HepG2 (cell line): ENCODE results near the gene EPN2. TPM values are rescaled to one million over a fixed set of nuclear protein-coding genes. Genes with fewer than 3 reads are reported as not detected.

ENCODE experiments used
- ATAC-seq: fragments of 200-7000 bp; cut with Tn5 transposase; 3 replicates; pipeline ENCODE4 v1.9.1; 2020; ENCODE audit warnings: mild to moderate bottlenecking, moderate library complexity
- BruUV-seq: library from RNA; stranded (reverse); fragments of 400-500 nt; replicated peaks from 2 replicates; lab custom pipeline; 2021; lab: Mats Ljungman, UMichigan
- CTCF ChIA-PET: fragments of 300-600 bp; formaldehyde crosslinking; extraction: SDS; loops from one replicate; lab custom pipeline; 2021; ENCODE audit warnings: low total read pairs, inconsistent platforms, low intra/inter-chr PET ratio; lab: Yijun Ruan, JAX
- POLR2A ChIA-PET: fragments of 350-600 bp; sonication (Branson Sonifier 250); formaldehyde crosslinking; loops from one replicate; lab custom pipeline; 2020; ENCODE audit warnings: antibody characterized with exemption, inconsistent platforms; lab: Yijun Ruan, JAX
- DNase-seq: peaks from one replicate; pipeline ENCODE4 v3.0.0-alpha.2; 2015; ENCODE audit warnings: low spot score
- FAIRE-seq: peaks from 3 replicates; lab custom pipeline; 2011; peaks lifted over from hg19 to GRCh38; lab: Jason Lieb, UNC
- H2AFZ ChIP-seq: one replicate; pipeline ENCODE4 v1.6.1; 2011; ENCODE audit warnings: low read length, inconsistent platforms
- H3K27ac ChIP-seq: fragments of 300-600 bp; 3 replicates; pipeline ENCODE4 v1.8.0; 2011; ENCODE audit warnings: mixed run types, mild to moderate bottlenecking, mixed read lengths, low read length, inconsistent platforms; ENCODE audit not compliant: insufficient read depth; ENCODE audit errors: extremely low read length
- H3K27me3 ChIP-seq, 2 experiments: fragments of 200-600 bp in 1 of 2; 2 replicates in 1 of 2; 3 replicates in 1 of 2; pipeline versions ENCODE4 v1.6.0 to v1.8.0; 2011; ENCODE audit warnings: low read length in 2 of 2, mild to moderate bottlenecking in 2 of 2, moderate library complexity in 2 of 2, inconsistent platforms in 1 of 2; ENCODE audit not compliant: insufficient read depth in 2 of 2, control insufficient read depth in 1 of 2
- H3K36me3 ChIP-seq, 2 experiments: fragments of 200-600 bp in 1 of 2; replicated peaks in 1 of 2; 2 replicates in 1 of 2; 3 replicates in 1 of 2; pipeline versions ENCODE4 v1.5.1 to v1.8.0; 2011; ENCODE audit warnings: low read length in 2 of 2, inconsistent platforms in 1 of 2; ENCODE audit not compliant: insufficient read depth in 2 of 2, control insufficient read depth in 1 of 2
- H3K4me1 ChIP-seq: 2 replicates; pipeline ENCODE4 v1.5.1; 2012; ENCODE audit warnings: low read length, inconsistent platforms; ENCODE audit not compliant: insufficient read depth
- H3K4me2 ChIP-seq: 2 replicates; pipeline ENCODE4 v1.6.0; 2011; ENCODE audit warnings: low read depth, low read length, inconsistent platforms
- H3K4me3 ChIP-seq, 3 experiments: fragments of 200-600 bp in 1 of 3; sonication (generic), shearing (Covaris generic) in 1 of 3; replicated peaks in 1 of 3; 2 replicates each; pipeline ENCODE4 v1.5.1; 2011 to 2016; ENCODE audit warnings: low read length in 3 of 3, inconsistent platforms in 2 of 3, low read depth in 2 of 3, mild to moderate bottlenecking in 2 of 3, control low read depth in 1 of 3, mixed read lengths in 1 of 3; ENCODE audit not compliant: insufficient read depth in 1 of 3
- H3K79me2 ChIP-seq: one replicate; pipeline ENCODE4 v1.6.1; 2011; ENCODE audit warnings: low read length, inconsistent platforms; ENCODE audit not compliant: insufficient read depth
- H3K9ac ChIP-seq: 2 replicates; pipeline ENCODE4 v1.6.0; 2011; ENCODE audit warnings: mild to moderate bottlenecking, low read depth, low read length, inconsistent platforms; ENCODE audit not compliant: insufficient read depth
- H3K9me3 ChIP-seq: 2 replicates; pipeline ENCODE4 v1.5.1; 2012; ENCODE audit warnings: mild to moderate bottlenecking, low read length
- H4K20me1 ChIP-seq: 2 replicates; pipeline ENCODE4 v1.6.0; 2011; ENCODE audit warnings: inconsistent platforms, mild to moderate bottlenecking, low read length, moderate library complexity; ENCODE audit not compliant: insufficient read depth
- ATF3 ChIP-seq: sonication (generic); formaldehyde crosslinking; IDR thresholded peaks from 2 replicates; pipeline ENCODE4 v1.4.0; 2020; ENCODE audit warnings: missing genetic modification reagents
- MAFF ChIP-seq: IDR thresholded peaks from 2 replicates; pipeline ENCODE4 v1.6.1; 2011; ENCODE audit warnings: low read depth, low read length, improper control_type of control experiment
- NR2C2 ChIP-seq: sonication (generic); formaldehyde crosslinking; IDR thresholded peaks from 2 replicates; pipeline ENCODE4 v1.4.0; 2020; ENCODE audit warnings: missing genetic modification reagents, mild to moderate bottlenecking, moderate library complexity, borderline replicate concordance
- PRMT3 ChIP-seq: sonication (generic); formaldehyde crosslinking; IDR thresholded peaks from 2 replicates; pipeline ENCODE4 v1.8.1; 2022; ENCODE audit warnings: low read depth, mild to moderate bottlenecking, moderate library complexity, missing genetic modification reagents, borderline replicate concordance
- SETDB1 ChIP-seq: sonication (generic); formaldehyde crosslinking; IDR thresholded peaks from 2 replicates; pipeline ENCODE4 v1.5.1; 2020; ENCODE audit warnings: missing genetic modification reagents, mild to moderate bottlenecking, borderline replicate concordance
- ZNF282 ChIP-seq: fragments of 450-650 bp; IDR thresholded peaks from 2 replicates; pipeline ENCODE4 v1.6.1; 2018; ENCODE audit not compliant: partially characterized antibody
- ZNF510 ChIP-seq: sonication (generic); formaldehyde crosslinking; IDR thresholded peaks from 2 replicates; pipeline ENCODE4 v1.4.0; 2020; ENCODE audit warnings: low read depth, mild to moderate bottlenecking, missing genetic modification reagents
- ZNF691 ChIP-seq: sonication (generic); formaldehyde crosslinking; IDR thresholded peaks from 2 replicates; pipeline ENCODE4 v1.4.0; 2020; ENCODE audit warnings: missing genetic modification reagents, low read depth, mild to moderate bottlenecking, borderline replicate concordance
- WGBS: methylation state at CpG from one replicate; pipeline ENCODE4 v1.1.6; 2017; ENCODE audit warnings: low lambda C conversion rate; 5-methylcytosine and 5-hydroxymethylcytosine counted together
- in situ Hi-C: cut with HindIII; loops from 2 replicates; pipeline ENCODE4 v1.10.0; 2017; ENCODE audit warnings: low pct_unique_long_range_greater_than_20kb; ENCODE audit not compliant: extremely low pct_ligation_motif_present
- intact Hi-C: fragments of 100-400 bp; cut with micrococcal nuclease; formaldehyde crosslinking; loops from one replicate; pipeline ENCODE4 v1.10.0; 2022; ENCODE audit not compliant: unreplicated experiment
- polyA plus RNA-seq, 8 experiments: library from polyadenylated mRNA; depleted of rRNA in 3 of 8; stranded (reverse) in 7 of 8; unstranded in 1 of 8; fragments of >200 nt; fragmentation: Illumina TruSeq in 4 of 8; extraction: Trizol in 4 of 8; gene quantifications; 2 replicates each; pipeline versions ENCODE4 v1.2.1 to v1.2.3, GENCODE V29; 2011 to 2016; ENCODE audit warnings: low read depth in 4 of 8, missing spikeins in 1 of 8, mixed read lengths in 1 of 8; ENCODE audit not compliant: insufficient read depth in 1 of 8
- total RNA-seq, 5 experiments: library from RNA; depleted of rRNA; stranded (reverse); fragments of >200 nt; fragmentation: Illumina TruSeq; extraction: Trizol; gene quantifications; 2 replicates each; pipeline ENCODE4 v1.2.3, GENCODE V29; 2016; ENCODE audit warnings: low read depth in 1 of 5

Gene EPN2
- total and polyA plus RNA-seq, 2 of the 13 experiments (the other 11 are each of a cell fraction or from before 2014, with no cell fraction given): 7.8 to 19.2 TPM

- ATAC-seq: no peak
- no TSS peak for BruUV-seq
- Histone ChIP-seq H4K20me1 (no peaks in the 10 kb centered on the region), H3K4me1 (peaks cover 36% of the 10 kb centered on the region), H3K9me3 (no peaks in the 10 kb centered on the region), H3K4me3 (no peak overlapping the region), H2AFZ (no peak overlapping the region), H3K4me2 (no peak overlapping the region), H3K9ac (no peak overlapping the region), H3K27ac (no peak overlapping the region), H3K36me3 (peaks cover 15 to 28% of the 10 kb centered on the region in 2 experiments), H3K27me3 (no peaks in the 10 kb centered on the region), H3K79me2 (no peaks in the 10 kb centered on the region)
- intact Hi-C loops (no loop called here), in situ Hi-C loops (no loop called here)
- ChIA-PET POLR2A (interaction anchor here (2.0 kb wide), 1 partner anchor 30 kb away, joined by 5 read pairs; no protein-coding TSS in a partner anchor), CTCF (no interaction called here)
- FAIRE-seq: no peak
- 98% methylated on average over 8 of the region's 8 CpGs for WGBS
- DNase-seq: no peak
- TF ChIP-seq NR2C2 (CRISPR knock-in tag) (no peak), SETDB1 (CRISPR knock-in tag) (no peak), ZNF282 (no peak), ZNF691 (CRISPR knock-in tag) (no peak), MAFF (no peak), PRMT3 (CRISPR knock-in tag) (no peak), ATF3 (no peak), ZNF510 (CRISPR knock-in tag) (no peak)
Observed at GRCh38 chr17:19308398-19308797, 71.2 kb downstream of the EPN2 start.
